ENCODE data around the gene RHCG.

RHCG gene

GRCh38 chr15:89496155-89497098 lies at the start of gene RHCG:
Gene RHCG, minus strand, starts transcription at chr15:89496583. Its CDS starts 39 bp downstream, at chr15:89496544.
- no peak for DNase-seq (ENCODE audit: low read depth in 1 of 2, low spot score in 1 of 2)

DNA sequence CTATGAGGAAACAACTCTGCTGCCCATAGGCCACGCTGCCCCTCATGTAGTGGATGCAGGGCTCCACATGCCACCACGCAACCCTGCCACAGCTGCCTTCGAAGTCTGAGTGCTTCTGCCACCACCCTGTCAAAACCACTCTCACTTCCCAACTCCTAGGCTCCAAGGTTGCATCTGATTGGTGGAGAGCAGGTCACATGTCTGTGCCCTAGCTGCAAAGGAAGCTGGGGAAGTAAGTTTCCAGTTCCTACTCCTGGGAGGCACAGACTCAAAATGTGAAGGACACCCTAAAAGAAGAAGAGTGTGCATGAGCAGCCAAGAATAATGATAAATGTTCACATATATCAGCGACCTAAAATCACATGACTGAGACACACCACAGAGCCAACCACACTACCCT lies 47.0 kb upstream of the RHCG start:
- DNase-seq (ENCODE audit: low read depth in 1 of 2, low spot score in 1 of 2): no peak

- DNase-seq (ENCODE audit: low read depth in 1 of 2, low spot score in 1 of 2): no peak
These were observed 46.0 kb upstream of the RHCG start for GRCh38 chr15:89542369-89542768.

GRCh38 chr15:89539027-89539426 lies 42.6 kb upstream of the RHCG start:
- no peak for DNase-seq (ENCODE audit: low read depth in 1 of 2, low spot score in 1 of 2)

DNA sequence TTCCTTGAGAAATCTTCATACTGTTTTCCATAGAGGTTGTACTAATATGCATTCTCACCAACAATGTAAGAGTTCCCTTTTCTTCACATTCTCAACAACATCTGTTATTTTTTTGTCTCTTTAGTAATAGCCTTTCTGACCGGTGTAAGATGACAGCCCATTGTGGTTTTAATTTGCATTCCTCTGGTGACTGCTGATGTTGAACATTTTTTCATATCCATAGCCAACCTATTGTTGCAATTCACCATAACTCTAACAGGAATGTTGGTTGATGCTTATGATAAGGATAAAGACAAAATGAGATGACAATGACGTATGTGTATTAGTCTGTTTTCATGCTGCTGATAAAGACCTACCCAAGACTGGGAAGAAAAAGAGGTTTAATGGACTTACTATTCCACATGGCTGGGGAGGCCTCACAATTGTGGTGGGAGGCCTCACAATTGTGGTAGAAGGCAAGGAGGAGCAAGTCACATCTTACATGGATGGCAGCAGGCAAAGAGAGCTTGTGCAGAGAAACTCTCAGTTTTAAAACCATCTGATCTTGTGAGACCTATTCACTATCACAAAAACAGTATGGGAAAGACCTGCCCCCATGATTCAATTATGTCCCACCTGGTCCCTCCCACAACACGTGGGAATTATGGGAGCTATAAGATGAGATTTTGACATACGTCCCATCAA lies 37.6 kb upstream of the RHCG start:
- DNase-seq (ENCODE audit: low read depth in 1 of 2, low spot score in 1 of 2): no peak

DNA sequence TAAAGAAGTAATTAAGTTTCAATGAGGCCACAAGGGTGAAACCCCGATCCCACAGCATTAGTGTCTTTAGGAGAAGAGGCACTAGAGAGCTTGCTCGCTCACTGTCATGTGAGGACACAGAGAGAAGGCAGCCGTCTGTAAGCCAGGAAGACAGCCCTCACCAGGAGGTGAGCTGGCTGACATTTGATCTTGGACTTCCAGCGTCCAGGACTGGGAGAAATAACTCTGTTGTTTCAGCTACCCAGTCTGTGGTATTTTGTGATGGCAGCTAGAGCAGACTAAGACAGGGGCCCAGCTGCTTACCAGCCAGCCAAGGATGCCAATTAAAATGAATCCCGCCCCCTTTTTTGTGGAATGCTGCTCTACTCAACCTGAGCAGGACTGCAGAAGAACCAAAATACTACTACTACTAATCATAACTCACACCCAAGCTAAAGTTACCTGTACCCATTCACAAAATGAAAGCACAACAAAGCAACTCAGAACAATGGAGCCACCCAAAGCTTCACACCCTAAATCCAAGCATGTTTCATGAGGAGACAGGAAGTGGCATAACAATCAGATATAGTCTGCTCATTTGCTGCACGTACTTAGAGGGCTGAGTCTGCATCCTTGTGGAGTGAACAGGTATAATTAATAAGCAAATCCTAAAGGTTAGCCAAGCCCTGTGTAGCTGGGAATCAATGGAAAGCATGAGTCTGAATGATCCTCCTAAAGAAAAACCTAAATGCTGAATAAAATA lies 35.6 kb upstream of the RHCG start:
- no peak for DNase-seq (ENCODE audit: low read depth in 1 of 2, low spot score in 1 of 2)

GRCh38 chr15:89530976-89531375 lies 34.6 kb upstream of the RHCG start:
- no peak for DNase-seq (ENCODE audit: low read depth in 1 of 2, low spot score in 1 of 2)

DNA sequence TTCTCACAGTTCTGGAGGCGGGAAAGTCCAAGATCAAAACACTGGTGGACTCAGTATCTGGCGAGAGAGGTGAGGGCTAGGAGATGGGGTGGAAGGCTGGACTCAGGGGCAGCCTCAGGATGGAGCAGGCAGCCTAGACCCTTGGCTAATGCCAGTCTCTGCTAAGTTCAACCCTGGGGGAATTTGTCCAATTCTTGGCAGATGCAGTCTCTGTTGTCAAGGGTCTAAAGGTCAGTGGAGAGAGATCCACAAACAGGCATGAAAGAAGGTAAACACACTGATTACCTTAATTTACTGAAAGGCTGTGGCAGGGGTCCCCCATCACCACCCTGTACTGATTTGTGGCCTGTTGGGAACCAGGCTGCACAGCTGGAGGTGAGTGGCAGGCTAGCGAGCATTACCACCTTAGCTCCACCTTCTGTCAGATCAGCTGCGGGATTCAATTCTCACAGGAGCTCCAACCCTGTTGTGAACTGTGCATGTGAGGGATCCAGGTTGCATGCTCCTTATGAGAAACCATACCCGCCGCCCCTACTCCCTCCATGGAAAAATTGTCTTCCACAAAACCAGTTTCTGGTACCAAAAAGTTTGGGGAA lies 32.5 kb upstream of the RHCG start:
- DNase-seq (ENCODE audit: low read depth in 1 of 2, low spot score in 1 of 2): no peak

GRCh38 chr15:89526601-89527441 lies 30.4 kb upstream of the RHCG start:
- DNase-seq (ENCODE audit: low read depth in 1 of 2, low spot score in 1 of 2): no peak

- DNase-seq (ENCODE audit: low read depth in 1 of 2, low spot score in 1 of 2): no peak
These were observed 29.8 kb upstream of the RHCG start for GRCh38 chr15:89526181-89526580.

GRCh38 chr15:89524184-89524583 lies 27.8 kb upstream of the RHCG start:
- DNase-seq (ENCODE audit: low read depth in 1 of 2, low spot score in 1 of 2): no peak

GRCh38 chr15:89523101-89523500 lies 26.7 kb upstream of the RHCG start:
- DNase-seq (ENCODE audit: low read depth in 1 of 2, low spot score in 1 of 2): no peak

DNA sequence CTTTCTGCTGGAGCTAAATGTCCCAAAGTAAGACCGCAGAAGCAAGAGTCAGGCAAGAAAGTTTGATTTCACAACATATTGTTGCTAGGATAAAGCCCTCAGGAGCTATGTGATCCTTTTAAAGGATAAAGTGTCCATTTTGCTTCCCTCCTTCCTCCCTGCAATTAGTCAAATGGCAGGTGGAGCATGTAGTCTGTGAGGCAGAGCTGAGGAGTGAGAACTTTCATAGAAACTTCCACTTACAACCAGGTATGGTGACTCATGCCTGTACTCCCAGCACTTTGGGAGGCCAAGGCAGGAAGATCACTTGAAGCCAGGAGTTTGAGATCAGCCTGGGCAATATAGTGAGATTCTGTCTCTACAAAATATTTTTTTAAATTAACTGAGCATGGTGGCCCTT lies 25.2 kb upstream of the RHCG start:
- DNase-seq (ENCODE audit: low read depth in 1 of 2, low spot score in 1 of 2): no peak

GRCh38 chr15:89515477-89515876 lies 19.1 kb upstream of the RHCG start:
- DNase-seq (ENCODE audit: low read depth in 1 of 2, low spot score in 1 of 2): no peak

- no peak for DNase-seq (ENCODE audit: low read depth in 1 of 2, low spot score in 1 of 2)
These were observed 18.4 kb upstream of the RHCG start for GRCh38 chr15:89514596-89515406.

DNA sequence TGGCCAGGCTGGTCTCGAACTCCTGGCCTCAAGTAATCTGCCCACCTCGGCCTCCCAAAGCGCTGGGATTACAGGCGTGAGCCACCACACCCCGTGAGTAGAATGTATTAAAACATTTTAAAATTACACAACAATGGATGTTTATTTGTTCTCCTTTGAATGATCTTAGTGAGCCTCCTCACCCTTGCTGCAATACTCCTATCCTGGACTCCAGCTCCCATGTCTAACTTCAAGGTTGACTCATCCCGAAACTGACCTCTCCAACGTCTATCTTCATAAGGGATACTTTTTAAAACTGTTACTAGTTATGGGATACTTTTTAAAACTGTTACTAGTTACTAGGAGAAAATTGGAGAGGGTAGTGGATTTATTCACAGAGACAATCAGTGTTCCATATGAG lies 17.8 kb upstream of the RHCG start:
- DNase-seq (ENCODE audit: low read depth in 1 of 2, low spot score in 1 of 2): no peak

DNA sequence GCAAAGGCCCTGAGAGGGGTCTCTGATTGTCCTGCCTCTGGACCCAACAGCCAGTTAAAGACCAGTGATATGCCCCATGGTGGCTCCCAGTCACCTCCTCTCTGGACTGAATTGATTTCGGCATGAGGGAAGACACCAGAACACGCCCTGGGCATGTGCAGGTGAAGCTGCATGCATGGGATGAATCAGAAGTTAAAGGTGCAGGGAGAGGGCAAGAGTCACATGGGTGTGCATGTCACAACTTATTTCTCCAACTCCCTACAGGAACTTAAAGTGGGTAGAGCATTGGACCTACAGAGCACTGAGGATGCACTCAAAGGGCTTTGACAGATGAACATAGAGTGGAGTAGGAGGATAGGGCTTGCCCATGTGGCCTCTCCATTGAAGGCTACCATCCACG lies 16.9 kb upstream of the RHCG start:
- no peak for DNase-seq (ENCODE audit: low read depth in 1 of 2, low spot score in 1 of 2)

- DNase-seq (ENCODE audit: low read depth in 1 of 2, low spot score in 1 of 2): no peak
These were observed 16.2 kb upstream of the RHCG start for GRCh38 chr15:89512631-89513030.

DNA sequence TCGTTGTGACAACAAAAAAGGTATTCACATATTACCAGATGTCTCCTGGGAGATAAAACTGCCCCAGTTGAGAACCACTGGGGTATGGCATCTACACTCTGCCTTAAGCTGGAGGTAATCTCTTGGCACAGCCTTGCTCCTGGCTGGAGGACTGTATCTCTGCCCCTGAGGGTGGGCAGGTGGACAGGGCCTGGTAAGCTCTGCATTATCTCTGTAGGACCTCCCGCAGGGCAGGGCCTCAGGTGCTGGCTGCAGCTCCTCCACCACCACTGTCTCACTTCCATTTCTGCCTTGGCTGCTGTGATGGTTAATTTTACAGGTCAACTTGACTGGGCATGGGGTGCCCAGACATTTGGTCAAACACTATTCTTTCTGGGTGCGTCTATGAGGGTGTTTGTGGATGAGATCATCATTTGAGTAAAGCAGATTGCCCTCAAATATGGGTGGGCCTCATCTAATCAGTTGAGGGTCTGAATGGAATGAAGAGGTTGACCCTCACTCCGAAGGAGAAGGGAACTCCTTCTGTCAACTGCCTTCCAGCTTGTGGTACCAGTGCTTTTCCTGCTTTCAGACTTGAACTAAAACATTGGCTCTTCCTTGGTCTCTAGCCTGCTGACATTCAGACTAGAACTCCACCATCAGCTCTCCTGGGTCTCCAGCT lies 9.8 kb upstream of the RHCG start:
- DNase-seq (ENCODE audit: low read depth in 1 of 2, low spot score in 1 of 2): no peak

Data from stimulated activated CD4-positive, alpha-beta T cell treated with anti-CD3 and anti-CD28 coated beads, Interleukin-15, amount 100 ng/mL, for 1 hour (primary cell).